ENCODE results near the gene SGMS2.

SGMS2 gene

GRCh38 chr4:107831140-107831539, 6.4 kb downstream of the SGMS2 start:
- no peak for DNase-seq

DNA sequence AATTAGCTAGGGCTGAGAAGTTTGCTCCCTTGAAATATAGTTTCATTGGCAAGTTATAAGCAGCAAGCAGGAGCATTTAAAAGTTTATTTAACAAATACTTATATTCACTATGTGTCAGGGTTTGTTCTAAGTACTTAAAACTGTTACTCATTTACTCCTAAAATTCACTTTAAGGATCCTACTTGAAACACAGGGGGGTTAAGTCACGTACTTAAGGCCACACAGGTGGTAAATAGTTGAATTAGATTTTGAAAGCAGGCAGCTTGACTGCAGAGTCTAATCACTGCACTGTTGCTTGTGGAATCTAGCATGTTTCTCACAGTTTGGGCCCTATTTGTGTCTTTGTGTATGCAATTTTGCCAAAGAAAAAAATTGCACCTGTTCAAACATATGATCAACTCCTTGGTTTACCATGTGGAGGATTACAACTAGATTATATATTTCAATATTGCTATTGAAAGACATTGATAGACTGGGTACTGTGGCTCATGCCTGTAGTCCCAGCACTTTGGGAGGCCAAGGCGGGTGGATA, 7.6 kb downstream of the SGMS2 start:
- DNase-seq, result no peak

GRCh38 chr4:107834241-107834794, 9.6 kb downstream of the SGMS2 start:
- no peak for DNase-seq

- DNase-seq, result no peak
Measured at GRCh38 chr4:107835406-107835805, 10.7 kb downstream of the SGMS2 start.

DNA sequence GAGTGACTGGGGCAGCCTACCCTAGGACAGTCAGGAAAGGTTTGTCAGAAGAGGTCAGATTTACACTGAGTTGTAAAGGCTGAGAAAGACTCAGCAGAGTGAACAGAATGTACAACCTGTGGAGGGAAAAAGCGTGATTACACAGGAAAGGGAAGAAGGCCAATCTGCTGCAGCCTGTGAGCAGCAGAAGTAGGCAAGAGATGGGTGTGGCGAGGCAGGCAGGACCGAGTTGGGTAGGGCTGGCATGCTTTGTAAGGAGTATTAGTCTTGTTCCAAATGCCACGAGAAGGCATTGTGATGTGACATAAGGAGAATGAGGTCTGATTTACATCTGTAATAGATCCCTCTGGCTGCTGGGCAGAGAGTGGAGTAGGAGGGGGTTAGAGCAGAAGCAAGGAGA, 12.6 kb downstream of the SGMS2 start:
- DNase-seq, result no peak

DNA sequence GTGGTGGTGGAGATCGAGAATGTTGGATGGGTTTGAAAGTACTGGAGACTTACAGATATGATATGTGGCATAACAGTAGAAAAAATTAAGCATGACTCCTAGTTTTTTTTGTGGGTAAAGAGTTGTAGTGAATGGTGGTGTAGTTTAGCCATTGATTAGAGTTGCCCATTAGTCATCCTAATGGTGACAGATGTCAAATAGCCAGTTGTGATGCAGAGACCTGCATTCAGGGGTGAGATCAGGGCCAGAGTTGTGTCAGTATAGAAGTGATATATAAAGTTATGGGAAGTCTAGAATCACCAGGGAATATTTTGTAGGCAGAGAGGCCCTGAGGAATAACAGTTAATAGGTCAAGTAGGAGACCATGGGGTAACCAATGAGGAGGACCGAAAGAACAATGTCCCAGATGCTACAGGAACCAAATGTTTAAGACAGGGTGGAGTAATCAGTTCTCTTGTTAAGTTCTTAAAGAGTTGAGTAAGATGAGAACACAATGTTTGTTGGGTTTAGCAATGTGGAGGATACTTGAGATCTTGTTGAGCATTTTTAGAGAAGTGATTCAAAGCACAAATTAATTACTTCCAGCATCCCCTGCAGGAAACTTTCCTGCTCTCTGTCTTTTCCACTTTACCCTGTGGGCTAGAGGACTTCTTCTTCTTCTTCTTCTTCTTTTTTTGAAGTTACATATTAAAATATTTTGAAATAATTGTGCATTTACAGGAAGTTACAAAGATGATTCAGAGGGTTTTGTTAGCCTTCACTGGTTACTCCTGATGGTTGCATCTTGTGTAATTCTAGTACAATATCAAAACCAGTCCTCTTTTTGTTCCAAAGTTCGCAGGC, 13.3 kb downstream of the SGMS2 start:
- DNase-seq, result no peak

DNA sequence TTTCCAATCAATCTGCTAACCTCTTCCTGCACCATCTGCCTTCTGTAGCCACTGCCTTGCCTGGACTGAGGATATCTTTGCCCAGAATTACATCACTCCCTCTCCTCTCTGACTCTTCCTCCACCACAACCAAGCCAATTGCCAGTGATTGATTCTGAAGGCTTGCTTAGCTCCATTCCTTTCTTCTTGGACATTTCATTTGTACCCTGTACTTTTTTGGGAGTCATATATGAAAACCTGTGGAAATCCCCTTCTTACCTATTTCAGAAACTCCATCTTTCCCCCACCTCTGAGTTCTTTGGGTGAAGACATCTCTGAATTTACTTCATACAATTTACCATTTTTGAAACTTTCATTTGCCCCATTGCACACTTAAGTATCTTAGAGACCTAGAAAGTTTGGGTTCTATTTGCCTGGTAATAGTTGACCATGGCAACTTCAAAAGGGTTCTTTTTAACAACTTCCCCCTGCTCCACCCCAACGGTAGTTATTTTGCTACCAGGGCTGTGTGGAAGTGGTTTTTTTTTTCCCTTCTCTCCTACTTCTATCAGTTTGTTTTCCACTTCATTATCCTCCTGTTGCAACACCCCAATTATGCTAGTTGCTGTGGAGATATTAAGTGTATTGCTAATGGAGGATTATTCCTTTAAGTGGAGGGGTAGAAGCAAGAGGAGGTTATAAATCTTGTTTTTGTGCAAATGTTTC, 14.3 kb downstream of the SGMS2 start:
- DNase-seq, result no peak

DNA sequence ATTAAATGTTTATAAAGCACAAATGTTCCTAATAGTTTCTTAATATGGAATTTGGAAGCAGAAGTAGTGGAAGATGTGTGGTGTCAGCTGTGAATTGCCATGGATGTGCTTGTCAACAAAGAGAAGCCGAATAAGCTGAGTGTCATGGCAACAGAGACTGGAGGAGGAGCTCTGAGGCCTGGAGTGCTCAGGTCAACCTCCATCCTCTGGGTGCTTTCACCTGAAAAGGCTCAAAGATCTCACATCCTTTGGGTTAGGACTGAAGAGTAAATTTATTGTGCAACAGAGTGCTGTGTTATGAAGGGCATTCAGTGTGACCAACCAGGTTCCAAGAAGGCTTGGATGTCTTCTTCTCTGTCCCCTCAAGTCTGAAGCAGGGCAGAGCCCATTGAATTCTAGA, 18.7 kb downstream of the SGMS2 start:
- no peak for DNase-seq

DNA sequence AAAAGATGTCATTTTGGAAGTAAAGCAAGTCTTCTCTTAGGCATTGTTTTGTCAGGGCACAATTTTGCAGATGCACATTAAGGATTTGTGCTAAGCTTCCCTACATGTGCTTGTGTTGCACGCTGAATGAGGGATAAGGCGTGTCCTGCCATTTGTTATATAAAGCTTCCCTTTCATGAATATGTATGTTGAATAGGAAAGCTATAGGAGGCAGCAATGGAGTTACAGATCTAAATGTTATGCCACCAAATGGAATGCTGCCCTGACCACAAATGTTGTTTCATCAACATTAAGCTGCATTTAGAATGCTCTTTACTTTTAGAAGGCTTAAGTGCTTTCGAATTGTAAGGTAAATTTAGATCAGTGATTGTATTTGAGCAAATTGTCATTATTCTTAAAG, 20.9 kb downstream of the SGMS2 start:
- DNase-seq, result no peak

DNA sequence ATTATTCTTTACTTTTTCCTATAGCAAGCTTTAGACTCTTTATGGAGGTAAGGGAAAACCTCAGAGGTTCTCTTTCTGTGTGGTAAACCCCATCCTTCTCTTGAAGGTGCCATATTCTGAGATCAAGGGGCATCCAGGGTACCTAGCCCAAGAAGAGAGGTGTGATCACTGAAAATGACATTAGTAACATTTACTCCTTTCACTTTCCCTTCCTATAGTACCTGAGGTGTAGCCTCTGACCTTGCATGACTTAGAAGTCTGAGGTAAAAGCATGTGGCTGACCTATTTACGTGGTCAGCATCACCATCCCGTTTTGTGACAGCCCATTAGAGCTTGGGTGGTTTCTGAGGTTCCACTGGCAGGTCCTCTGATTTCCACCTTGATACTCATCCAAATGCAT, 25.7 kb downstream of the SGMS2 start:
- no peak for DNase-seq

DNA sequence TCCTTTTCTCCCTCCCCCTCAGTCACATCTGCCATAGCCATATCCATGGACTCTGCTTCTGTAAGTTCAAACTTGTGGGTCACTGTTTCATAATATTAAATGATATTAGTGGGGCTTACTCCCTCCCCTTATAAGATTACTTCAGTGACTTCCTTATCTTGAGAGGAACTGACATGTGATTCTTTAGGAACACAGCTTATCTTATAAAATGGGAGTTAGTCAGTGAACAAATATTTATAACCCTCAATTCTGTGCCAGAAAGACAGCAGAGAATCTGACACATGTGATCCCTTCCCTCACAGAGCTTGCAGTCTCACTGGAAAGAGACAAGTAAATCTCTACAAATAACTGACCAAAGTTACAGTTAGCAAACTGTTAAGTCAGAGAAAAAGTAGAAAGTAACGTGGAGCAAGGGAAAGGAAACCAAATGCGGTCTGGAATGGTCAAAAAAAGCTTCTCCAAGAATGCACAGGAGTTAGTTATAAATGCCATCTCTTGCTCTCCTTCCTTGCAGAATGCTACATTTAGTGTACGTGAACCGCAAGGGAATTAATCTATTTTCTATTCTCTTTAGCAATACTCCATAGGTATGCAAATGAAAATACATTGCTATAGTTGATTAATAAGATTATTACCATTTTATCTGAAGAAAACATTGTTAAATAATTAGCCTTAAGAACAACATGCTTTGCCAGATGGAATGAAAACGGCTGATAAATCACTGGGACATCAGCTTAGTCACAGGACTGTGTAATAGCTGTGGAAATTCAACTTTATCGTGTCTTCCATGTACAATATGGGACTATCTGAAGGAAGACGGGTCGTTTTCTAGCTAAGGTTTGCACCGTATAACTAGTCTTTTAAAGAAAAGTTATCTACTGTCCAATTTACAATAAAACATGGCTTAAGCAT, 29.0 kb downstream of the SGMS2 start:
- DNase-seq, result no peak

DNA sequence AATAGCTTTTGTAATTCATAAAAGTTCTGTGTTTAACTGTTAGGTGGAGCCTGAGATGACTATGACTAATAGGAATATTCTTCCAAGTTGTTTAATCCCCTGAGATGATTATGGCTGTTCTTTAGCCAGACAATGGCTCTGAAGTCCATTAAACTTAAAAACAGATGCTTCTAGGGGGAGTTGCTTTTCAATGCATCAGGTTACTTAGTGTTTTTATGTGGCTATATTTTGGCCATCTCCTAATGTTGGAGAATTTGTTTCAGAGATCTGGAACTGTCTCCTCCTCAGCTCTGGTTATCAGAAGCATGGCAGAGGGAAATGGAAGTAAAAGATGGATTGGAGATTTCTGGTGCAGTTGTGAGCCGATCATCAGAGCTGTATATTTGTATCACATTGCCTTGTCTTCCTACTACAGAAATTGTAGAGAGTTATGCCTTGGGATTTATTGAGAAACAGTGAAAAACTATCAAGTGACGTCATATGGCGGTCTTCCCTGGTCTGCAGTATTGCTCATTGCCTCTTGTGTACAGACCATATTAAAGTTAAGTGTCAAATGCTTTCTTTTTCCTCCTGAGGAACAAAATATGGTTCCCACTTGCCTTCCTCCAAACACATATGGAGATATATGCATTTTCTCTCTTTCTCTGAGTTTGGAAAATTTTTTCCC, 29.8 kb downstream of the SGMS2 start:
- DNase-seq, result peak; percentile 48

DNA sequence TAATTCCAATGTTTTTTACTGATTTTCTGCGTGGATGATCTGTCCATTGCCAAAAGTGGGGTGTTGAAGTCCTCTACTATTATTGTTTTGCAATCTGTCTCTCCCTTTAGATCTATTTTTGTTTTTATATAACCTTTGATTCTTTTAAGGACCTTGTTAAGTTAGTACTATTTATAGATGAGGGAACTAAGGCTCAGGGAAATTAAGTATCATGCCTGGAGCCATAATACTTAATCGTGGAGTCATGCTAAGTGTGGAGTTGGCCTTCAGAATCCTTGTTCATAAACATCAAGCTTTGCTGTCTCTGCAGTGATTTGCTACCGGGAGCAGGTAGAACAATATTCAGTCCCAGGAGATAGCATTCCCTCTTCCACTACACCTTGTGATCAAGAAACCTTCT, 31.0 kb downstream of the SGMS2 start:
- no peak for DNase-seq

DNA sequence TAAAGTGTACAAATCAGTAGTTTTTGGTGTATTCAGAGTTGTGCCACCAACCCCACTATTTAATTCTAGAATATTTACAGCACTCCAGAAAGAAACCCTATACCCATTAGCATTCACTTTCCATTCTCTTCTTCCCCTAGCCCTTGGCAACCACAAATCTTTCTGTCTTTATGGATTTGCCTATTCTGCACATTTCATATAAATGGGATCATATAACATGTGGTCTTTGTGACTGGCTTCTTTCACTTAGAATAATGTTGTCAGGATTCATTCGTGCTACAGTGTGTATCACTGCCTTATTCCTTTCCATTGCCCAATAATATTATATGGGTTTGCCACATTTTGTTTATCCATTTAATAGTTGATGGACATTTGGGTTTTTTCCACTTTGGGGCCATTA, 32.2 kb downstream of the SGMS2 start:
- no peak for DNase-seq

DNA sequence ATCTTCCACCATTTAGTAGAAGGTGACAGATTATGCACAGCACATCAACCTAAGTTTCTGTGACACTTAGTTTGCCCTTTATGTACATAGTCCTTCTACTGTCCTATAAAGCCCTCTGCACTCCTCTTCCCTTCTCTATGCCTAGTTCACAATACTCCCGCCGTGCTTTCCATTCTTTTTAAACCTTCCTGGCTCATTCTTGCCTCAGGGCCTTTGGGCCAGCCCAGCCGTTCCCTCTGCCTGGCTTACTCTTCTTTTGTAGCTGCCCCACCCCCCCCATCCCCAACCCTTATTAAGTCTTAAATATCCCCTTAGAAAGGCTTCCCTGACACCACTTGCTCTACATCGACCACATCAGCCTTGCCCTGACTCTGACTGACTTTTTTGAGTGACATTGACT, 33.0 kb downstream of the SGMS2 start:
- DNase-seq, result no peak

DNA sequence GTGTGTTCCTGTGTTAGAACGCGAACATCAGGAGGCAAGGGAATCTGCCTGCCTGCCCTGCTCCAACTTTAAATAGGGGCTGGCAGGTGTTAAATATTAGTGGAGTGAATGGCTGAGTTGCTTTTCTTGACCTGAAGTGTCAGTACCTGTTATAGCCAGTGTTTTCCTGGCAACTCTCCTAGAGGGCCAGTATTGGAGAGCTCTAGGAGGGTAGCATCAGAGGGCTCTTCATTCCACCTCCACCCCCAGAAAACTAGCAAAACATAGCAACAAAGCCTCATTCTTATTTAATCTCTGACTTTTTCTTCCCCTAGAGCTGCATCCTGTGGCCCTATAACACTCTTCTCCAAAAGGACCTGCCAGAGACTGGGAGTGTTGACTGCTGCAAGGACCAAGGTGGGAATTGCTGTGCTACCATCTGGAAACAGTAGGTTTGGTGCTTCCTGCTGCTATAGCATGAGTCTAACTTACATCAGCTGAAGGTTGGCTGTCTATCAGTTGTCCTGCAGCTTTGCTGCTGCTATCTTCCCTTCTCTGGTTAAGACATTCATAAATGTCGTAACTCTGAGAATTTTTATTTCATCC, 33.5 kb downstream of the SGMS2 start:
- DNase-seq, result no peak

GRCh38 chr4:107862658-107863057, 37.9 kb downstream of the SGMS2 start:
- no peak for DNase-seq

- DNase-seq, result no peak
Measured at GRCh38 chr4:107863416-107863815, 38.7 kb downstream of the SGMS2 start.

DNA sequence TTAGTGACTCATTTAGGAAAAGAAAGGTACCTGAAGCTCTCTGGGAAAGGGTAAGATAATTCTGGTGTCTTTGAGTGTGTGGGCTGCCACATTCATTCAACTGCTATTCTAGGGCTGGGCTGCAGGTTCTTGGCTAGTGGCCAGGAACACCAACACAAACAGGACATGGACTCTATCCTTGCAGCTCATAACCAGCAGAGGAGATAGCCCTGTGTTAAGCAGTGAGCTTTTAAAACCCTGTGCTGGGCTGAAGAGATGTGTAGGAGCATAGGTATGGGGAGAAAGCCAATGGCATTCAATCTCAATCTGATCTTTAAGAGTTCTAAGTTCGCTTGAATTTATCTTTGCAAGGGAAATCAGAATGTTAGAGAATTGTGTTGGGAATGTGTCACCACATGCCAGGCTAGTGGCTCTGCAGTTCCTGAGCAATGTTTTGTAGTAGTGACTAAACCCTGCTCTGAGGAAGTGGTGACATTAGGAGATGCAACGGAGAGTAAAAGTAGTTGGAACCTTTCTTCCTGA, 39.2 kb downstream of the SGMS2 start:
- no peak for DNase-seq

DNA sequence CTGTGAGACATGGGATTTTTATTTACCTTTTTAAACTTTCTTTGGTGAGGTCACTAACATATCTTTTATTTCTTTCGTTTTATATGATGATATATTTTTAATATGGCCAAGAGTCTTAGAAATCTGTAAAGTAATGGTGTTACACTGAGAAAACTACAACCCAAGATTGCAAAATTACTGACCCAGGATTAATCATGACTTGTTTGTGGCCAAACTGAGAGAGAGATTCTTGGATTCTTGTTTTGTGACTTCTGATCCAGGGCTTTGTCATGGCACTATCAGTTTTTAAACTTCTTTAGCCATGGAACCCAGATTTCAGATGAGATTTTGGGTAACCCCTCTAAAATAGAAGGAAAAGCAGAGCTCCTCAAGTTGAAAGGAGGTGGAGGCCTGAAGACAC, 42.0 kb downstream of the SGMS2 start:
- no peak for DNase-seq

- DNase-seq, result no peak
Measured at GRCh38 chr4:107870236-107870635, 45.5 kb downstream of the SGMS2 start.
